NCI-H2196 treated with DMSO at 0.1 percent for 48 hours (cell line): ENCODE data around the gene DIRAS1.
"Not testable (repeated sequence)": the region's sequence is repeated elsewhere in the genome, so short reads cannot be mapped to it uniquely, and the experiment has no call there.

ENCODE experiments used
- DNase-seq: peaks from one replicate; lab custom pipeline; 2025; ENCODE audit not compliant: unreplicated experiment; lab: John Stamatoyannopoulos, UW

The DIRAS1 gene

DNA sequence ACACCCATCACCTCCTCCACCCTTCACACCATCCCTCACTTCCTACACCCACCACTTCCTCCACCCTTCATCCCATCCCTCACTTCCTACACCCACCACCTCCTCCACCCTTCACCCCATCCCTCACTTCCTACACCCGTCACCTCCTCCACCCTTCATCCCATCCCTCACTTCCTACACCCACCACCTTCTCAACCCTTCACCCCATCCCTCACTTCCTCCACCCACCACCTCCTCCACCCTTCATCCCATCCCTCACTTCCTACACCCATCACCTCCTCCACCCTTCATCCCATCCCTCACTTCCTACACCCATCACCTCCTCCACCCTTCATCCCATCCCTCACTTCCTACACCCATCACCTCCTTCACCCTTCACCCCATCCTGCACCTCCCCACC, 7.1 kb downstream of the DIRAS1 start:
- not testable (repeated sequence) for DNase-seq

DNA sequence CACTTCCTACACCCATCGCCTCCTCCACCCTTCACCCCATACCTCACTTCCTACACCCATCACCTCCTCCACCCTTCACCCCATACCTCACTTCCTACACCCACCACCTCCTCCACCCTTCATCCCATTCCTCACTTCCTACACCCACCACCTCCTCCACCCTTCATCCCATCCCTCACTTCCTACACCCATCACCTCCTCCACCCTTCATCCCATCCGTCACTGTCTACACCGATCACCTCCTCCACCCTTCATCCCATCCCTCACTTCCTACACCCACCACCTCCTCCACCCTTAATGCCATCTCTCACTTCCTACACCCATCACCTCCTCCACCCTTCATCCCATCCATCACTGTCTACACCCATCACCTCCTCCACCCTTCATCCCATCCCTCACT, 8.0 kb downstream of the DIRAS1 start:
- DNase-seq: not testable (repeated sequence)

DNA sequence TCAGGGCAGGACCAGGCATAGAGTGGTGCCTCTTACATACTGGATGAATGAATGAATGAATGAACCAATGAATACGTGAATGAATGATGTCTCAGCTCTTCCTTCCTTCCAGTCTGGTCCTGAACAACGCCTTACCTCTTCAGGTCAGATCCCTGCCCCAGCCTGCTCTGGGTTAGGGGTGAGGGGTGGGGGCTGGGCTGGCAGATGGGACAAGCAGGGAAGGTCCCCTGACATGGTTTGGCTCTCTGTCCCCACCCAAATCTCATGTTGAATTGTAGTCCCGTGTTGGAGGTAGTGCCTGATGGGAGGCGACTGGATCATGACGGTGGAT, 9.3 kb downstream of the DIRAS1 start:
- no peak for DNase-seq

DNA sequence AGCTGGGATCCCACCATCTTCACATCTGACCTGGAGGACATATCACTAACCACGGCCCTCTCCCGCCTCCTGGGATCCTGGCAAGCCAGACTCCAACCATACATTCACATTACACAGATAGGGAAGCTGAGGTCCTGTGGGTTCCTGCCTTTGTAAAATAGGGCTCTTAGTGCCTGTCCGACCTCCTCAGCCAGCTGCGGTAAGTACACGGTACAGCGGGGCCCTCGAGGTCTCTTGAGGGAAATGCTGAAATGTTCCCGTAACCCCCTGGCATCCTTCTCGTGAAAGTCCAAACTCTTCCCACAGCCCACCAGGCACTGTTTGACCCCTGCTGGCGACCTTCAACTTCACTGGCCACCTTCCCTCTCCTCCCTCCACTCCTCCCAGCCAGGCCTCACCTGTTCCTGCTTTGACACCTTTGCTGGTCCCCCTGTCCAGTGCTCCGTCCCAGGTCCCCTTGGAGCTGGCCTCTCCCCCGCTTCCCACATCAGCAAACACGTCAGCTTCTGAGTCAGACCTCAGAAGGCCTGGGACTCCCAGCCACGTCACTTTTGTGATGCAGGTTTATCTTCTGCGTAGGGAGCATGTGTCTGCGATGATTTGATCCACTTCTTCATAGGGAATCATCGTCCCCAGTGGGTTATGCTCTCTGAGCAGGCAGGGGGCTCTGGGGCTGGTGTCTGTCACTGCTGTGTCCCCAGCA, 9.8 kb downstream of the DIRAS1 start:
- DNase-seq: no peak

DNA sequence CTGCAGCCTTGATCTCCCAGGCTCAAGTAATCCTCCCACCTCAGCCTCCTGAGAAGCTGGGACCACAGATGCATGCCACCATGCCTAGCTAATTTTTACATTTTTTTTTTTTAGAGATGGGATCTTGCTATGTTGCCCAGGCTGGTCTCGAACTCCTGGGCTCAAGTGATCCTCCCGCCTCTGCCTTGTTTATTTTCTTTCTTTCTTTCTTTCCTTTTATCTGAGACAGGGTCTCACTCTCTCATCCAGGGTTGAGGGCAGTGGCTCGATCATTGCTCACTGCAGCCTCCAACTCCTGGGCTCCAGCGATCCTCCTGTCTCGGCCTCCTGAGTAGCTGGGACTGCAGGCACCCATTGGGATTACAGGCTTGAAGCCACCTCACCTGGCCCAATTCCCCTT, 14.9 kb downstream of the DIRAS1 start:
- DNase-seq: no peak

DNA sequence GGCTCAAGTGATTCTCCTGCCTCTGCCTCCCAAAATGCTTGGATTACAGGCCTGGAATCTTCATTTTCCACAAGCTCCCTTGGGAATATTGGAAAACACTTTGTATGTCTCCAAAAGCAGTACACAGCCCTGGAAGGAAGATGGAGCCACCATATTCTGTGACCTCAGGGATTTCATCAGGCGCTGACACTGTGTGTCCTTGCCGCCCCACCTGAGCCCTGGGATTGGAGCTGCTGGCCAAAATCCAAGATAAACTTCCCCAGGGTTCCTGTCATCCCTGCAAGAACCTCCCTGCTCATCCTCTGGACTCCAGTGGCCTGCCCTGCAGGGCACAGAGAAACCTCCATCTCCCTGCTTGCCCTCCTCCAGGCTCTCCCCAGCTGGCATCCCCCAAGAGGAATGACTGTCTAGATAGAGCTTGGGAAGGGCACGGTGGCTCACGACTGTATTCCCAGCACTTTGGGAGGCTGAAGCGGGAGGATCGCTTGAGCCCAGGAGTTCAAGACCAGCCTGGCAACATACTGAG, 17.4 kb downstream of the DIRAS1 start:
- DNase-seq: no peak

- DNase-seq: no peak
Observed at GRCh38 chr19:2703077-2703437, 18.1 kb downstream of the DIRAS1 start.

- DNase-seq: peak; percentile 69
Observed at GRCh38 chr19:2702170-2703076, 18.7 kb downstream of the DIRAS1 start, which contains the start of gene GNG7. Gene GNG7 (minus strand): TSS chr19:2702694. CDS start chr19:2520688, 182,006 bp downstream.

DNA sequence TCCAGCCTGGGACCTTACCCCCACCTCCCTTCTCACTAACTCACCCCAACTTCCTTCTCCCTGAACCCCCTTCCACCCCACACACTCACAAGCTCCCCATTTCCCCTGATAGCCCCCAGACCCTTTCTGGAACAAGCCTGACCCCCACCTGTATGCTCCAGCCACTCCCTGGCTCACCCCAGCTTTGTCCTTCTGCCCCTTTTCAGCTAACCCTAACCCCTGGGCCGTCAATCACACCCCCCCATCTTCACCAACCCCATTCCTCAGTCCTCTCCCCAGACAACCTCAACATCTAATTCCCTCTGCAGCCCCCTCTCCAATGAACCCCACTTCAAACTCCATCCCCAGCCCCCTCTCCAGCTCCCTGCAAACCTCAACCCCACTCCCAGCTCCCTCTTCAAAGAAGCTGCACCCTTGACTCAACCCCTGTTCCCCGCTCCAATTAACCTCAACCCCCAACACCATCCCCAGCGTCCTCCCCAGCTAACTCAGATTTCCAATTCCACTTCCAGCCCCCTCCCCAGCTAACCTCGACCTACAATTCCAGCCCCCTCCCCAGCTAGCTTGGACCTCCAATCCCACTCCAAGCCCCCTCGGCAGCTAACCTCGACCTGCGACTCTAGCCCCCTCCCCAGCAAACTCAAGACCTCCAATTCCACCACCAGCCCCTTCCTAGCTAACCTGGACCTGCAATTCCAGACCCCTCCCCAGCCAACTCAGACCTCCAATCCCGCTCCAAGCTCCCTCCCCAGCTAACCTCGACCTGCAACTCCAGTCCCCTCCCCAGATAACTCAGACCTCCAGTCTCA, 19.6 kb downstream of the DIRAS1 start:
- no peak for DNase-seq

GRCh38 chr19:2700660-2701360, 20.4 kb downstream of the DIRAS1 start:
- DNase-seq: no peak

DNA sequence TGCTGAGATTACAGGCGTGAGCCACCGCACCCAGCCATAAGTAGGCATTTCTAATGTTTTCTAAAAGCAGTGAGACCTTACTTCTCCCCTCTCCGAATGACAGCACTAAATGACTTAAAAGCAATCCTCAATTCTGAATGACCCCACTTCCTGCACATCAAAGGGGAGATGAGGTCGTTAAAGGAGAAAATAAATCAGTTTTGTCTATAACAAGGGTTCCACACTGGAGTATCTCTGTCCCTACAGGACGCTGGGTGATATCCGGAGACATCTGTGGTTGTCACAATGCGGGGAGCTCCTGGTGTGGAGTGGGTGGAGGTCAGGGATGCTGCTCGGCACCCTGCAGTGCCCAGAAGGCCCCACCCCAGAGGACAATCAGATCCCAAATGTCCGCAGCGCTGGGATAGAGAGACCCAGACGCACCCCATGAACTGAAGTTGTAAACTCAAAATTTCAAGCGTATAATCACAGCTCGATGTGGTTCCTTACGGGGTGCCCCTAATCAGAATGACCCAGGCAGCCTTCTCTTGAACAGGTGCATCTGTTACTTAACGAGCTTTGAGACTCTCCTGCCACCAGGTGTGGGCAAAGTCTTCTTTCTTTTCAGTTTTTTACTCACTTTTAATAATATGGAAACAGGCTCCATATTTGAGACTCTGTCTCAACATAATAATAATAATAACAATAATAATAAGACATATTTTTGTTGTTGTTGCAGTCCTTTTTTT, 21.6 kb downstream of the DIRAS1 start:
- no peak for DNase-seq

GRCh38 chr19:2694196-2694595, 27.0 kb downstream of the DIRAS1 start:
- DNase-seq: no peak

GRCh38 chr19:2693492-2694160, 27.5 kb downstream of the DIRAS1 start:
- no peak for DNase-seq

DNA sequence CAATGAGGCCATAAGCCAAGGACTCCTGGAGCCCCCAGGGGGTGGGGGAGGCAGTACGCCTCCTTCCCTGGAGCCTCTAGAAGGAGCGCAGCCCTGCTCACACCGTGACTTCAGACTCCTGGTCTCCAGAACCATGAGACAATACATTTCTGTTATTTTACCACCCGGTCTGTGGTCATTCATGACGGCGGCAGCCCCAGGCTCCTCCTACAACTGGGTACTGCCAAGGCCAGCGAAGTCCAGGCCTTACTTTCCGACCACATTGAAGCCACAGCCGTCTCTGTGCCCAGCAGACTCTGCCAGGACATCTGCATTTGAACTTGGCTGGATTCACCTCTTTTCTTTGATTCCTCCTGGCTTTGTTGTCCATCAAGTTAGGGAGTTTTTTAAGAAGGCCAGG, 29.2 kb downstream of the DIRAS1 start:
- no peak for DNase-seq

GRCh38 chr19:2690856-2691255, 30.3 kb downstream of the DIRAS1 start:
- DNase-seq: no peak

- no peak for DNase-seq
Observed at GRCh38 chr19:2686360-2686759, 34.8 kb downstream of the DIRAS1 start.

- DNase-seq: no peak
Observed at GRCh38 chr19:2685204-2685704, 35.9 kb downstream of the DIRAS1 start.

GRCh38 chr19:2683430-2684003, 37.7 kb downstream of the DIRAS1 start:
- no peak for DNase-seq

- DNase-seq: no peak
Observed at GRCh38 chr19:2680808-2681207, 40.4 kb downstream of the DIRAS1 start.
